Measurements from ENCODE around the gene CASKIN1.
A peak's percentile ranks its signal among the peaks of the same experiment; 100 is the strongest.
"Not testable (repeated sequence)": the region's sequence is repeated elsewhere in the genome, so short reads cannot be mapped to it uniquely, and the experiment has no call there.

CASKIN1 gene

GRCh38 chr16:2155091-2155950 lies 41.1 kb downstream of the CASKIN1 start, which contains the start of gene TRAF7:
TSS of gene TRAF7 (plus strand) at chr16:2155782. CDS start at chr16:2163921, 8,139 bp downstream.
- peak; percentile 97 for DNase-seq

- DNase-seq = peak; percentile 42
Observed at GRCh38 chr16:2154533-2155090, 41.8 kb downstream of the CASKIN1 start.

- DNase-seq = no peak
Observed at GRCh38 chr16:2152695-2153506, 43.5 kb downstream of the CASKIN1 start.

GRCh38 chr16:2151188-2152091 lies 45.0 kb downstream of the CASKIN1 start:
- no peak for DNase-seq

GRCh38 chr16:2150418-2151187 lies 45.8 kb downstream of the CASKIN1 start:
- no peak for DNase-seq

- no peak for DNase-seq
Observed at GRCh38 chr16:2149630-2150417, 46.6 kb downstream of the CASKIN1 start.

- peak; percentile 24 for DNase-seq
Observed at GRCh38 chr16:2148714-2149629, 47.4 kb downstream of the CASKIN1 start.

DNA sequence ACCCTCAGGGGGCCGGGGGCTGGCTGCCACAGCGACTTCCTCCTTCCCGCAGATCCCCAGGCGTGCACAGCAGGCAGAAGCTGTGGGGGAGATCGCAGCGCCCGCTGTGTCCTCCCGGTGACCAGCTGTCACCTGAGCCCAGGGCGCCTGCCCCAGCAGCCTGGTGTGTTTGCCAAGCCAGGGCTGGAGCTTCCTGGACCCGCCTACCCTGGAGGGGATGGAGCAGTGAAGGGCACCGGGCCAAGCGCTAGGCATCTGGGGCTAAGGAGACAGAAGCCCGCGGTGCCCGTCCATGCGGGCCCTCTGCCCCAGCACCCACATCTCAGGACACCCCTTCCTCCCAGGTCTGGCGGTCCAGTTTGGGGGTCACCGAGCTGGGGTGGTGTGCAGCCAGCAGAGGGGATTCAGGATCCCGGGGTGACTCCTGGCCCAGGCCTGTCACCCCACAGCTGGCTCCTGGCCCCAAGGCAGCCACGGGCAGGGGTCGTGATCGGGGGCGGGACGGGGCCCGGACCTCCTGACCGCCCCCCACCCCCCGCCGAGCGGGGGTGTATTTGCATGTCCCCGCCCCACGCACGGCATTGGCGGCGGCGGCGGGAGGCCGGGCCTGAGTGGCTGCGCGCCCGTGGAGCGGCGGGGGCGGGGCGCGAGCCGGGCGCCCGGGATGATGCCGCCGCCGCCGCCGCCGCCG lies 48.3 kb downstream of the CASKIN1 start, which contains the start of gene RAB26:
Gene RAB26, plus strand, starts transcription at position 645 of the 691 bp plus-strand sequence. CDS start 159 bp downstream, outside the sequence.
- DNase-seq = peak; percentile 74

GRCh38 chr16:2147378-2147777 lies 49.0 kb downstream of the CASKIN1 start:
- no peak for DNase-seq

- no peak for DNase-seq
Observed at GRCh38 chr16:2145843-2146242, 50.6 kb downstream of the CASKIN1 start.

GRCh38 chr16:2143878-2144485 lies 52.4 kb downstream of the CASKIN1 start:
- DNase-seq = no peak

DNA sequence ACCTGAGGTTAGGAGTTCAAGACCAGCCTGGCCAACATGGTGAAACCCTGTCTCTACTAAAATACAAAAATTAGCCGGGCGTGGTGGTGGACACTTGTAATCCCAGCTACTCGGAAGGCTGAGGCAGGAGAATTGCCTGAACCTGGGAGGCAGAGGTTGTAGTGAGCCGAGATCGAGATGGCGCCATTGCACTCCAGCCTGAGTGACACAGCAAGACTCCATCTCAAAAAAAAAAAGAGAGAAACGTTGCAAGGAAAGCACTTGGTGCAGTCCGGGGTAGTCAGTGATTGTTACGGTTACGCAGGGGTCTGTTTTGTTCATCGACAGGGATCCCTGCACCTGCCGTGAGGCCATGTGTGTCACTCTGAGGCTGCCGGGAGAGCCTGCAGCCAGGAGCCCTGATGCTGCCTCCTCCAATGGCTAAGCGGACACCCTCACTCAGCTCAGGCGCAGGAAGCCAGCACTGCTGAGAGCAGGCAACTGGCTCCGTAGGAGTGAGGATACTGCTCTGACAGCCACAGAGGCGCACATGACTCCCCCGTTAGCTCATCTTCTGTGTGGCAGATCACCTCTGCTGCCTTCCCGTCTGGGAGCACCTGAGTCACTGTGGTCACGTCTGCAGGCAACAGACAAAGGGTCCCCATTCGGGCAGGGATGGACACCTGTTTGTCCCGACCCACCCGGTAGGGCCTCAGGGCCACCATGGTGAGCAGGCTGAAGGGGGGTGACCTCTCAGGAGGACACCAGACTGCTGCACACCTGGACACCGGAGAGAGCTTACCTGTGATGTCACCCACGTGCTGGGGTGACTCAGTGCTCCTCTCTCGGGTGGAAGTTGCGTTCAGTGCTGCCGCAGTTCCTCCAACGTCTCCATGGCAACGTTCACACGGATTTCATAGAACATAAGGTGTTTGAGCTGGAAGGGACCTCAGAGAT lies 53.2 kb downstream of the CASKIN1 start:
- no peak for DNase-seq

DNA sequence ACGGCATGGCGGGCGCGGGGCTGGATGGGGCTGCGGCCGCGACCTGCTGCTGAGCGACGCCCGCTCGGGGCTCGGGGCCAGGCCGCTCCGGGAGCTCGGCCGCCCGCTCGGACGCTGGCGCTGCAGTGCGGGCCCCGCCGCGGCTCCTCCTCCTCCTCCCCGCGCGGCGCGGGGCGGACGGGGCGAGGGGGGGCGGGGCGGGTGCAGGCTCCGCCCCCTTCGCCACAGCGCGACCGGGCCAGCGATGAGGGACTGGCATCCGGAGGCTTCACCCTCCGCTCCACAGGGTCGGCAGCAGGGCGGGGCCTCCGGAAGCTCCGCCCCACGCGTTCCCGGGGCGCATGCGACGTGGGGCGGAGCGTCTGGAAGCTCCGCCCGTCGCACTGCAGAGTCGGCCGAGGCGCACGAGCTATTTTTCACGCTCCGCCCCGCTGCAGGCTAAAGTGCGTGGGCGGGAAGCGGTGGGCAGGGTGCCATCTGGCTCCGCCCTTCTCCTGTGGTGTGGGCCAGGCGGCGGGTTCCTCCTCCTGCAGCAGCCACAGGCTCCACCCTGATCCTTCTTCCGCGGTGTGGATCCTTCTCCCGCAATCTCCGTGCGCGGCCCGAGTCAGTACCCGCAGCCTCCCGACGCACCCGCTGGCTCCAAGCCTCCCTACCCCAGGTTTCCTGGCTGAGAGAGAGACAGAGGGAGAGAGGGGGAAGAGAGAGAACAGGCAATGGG lies 60.5 kb downstream of the CASKIN1 start, which contains the start of gene PKD1:
Gene PKD1, minus strand, starts transcription at position 129 of the 721 bp plus-strand sequence. CDS start 209 bp downstream, outside the sequence.
- DNase-seq = peak; percentile 88

GRCh38 chr16:2135071-2135470 lies 61.3 kb downstream of the CASKIN1 start:
- not testable (repeated sequence) for DNase-seq

- DNase-seq = not testable (repeated sequence)
Observed at GRCh38 chr16:2133797-2134196, 62.6 kb downstream of the CASKIN1 start.

GRCh38 chr16:2129890-2130447 lies 66.4 kb downstream of the CASKIN1 start:
- DNase-seq = not testable (repeated sequence)

All from CD4-positive, alpha-beta T cell treated with Interleukin-17A for 4 hours (primary cell).